Measurements from ENCODE around the gene PTGDR2.

PTGDR2 gene

DNA sequence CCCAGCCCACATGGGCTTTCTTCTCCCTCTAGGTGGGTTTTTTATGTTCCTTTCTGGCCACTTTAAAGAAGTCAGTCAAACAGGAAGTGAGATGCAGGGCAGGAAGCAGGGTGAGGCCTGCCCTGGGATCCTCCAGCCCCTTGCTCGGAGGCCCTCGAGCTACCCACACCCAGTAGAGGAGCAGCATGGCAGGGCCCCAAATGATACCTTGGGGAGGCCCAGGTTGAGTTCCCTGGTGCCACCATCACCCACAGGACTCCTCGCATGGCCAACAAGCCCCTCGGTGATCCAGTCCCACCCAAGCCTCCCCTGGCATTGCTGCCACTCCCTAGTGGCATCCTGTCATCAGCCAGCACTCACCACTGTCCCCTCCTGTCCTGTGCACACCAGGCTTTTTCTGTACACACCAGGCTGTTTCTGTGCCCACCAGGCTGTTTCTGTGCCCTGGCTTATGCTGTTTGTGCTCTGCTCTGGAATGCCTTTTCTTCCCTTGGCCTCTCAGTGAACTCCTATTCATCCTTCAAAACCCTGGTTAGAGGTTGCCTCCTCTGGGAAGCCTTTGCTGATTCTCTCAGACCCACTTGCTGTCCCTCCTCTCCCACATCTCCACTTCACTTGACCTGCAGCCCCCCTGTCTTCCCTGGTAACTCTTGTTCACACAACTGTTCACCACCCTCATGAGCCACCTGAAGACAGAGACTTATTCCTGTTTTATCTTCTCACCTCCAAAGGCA, 3.1 kb upstream of the PTGDR2 start:
- DNase-seq = no peak

GRCh38 chr11:60858236-60858635, 2.5 kb upstream of the PTGDR2 start:
- no peak for DNase-seq

DNA sequence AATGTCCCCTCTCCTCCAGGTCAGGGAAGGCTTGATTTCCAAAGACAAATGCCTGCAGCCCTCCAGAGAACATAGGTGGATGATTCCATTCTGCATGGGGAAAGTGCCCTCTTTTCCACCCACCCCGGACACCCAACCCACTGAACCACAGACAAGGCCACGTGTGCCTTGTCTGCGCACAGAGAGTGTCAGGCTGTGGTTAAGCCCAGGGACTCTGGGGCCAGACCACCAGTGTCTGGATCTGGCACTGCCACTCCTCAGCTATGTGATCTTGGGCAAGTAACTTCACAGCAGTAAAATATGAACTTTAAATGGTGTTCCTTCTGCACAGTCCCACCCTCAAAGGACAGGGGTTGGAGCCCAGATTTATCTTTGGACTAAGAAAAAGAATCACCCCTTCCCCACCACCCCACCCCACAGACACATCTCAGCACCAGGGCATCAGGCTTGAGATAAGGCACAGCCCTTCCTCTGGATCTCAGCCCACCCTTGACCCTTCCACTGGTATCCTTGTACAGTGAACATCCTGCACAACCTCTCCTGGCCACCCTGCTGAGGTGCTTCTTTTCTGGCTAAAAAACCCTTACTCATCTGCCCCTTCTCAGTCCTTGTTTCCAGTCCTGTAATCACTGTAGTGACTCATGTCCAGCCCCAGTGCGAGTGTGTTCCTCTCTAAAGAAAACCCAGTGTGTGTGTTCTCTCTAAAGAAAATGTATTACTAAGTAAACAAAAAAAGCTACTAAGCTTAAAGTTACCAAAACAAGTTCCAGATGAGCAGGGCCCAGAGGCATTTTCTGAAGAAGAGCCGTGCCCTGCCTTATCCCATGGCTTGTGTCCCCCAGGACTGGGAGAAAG, 1.9 kb upstream of the PTGDR2 start:
- DNase-seq = no peak

- DNase-seq = no peak
Measured at GRCh38 chr11:60854847-60855725, 664 bp downstream of the PTGDR2 start.

DNA sequence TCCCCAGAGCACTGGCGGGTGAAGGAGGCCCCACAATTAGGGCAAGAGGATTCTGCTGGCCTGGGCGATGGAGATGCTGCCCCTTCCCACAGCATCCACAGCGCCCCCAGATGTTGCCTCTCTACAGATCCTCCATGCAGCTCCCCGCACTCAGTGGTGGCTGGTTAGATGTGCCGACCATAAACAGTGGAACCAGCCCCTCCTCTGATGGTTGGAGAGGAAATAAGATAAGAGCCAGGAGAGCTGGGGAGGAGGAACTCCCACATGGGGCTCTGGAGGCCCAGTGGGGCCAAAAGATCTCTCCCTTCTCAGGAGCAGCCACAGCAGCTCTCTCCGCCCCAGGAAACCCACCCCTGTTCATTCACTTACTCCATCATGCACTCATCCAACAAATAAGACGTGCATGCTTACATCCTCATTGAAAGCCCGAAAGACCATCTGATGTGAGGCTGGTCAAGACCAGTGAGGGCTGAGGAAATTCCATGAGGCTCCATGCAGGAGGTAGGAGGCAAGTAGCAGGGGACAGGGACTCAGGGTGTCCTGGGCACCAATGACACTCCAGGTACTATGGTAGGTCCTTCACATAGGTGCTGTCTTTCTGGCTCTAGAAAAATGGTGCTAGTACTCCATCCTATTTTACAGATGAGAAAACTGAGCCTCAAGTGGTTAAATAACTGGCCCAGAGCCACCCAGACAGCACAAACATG, 1.5 kb downstream of the PTGDR2 start:
- no peak for DNase-seq

GRCh38 chr11:60852982-60853950, 2.5 kb downstream of the PTGDR2 start:
- no peak for DNase-seq

DNA sequence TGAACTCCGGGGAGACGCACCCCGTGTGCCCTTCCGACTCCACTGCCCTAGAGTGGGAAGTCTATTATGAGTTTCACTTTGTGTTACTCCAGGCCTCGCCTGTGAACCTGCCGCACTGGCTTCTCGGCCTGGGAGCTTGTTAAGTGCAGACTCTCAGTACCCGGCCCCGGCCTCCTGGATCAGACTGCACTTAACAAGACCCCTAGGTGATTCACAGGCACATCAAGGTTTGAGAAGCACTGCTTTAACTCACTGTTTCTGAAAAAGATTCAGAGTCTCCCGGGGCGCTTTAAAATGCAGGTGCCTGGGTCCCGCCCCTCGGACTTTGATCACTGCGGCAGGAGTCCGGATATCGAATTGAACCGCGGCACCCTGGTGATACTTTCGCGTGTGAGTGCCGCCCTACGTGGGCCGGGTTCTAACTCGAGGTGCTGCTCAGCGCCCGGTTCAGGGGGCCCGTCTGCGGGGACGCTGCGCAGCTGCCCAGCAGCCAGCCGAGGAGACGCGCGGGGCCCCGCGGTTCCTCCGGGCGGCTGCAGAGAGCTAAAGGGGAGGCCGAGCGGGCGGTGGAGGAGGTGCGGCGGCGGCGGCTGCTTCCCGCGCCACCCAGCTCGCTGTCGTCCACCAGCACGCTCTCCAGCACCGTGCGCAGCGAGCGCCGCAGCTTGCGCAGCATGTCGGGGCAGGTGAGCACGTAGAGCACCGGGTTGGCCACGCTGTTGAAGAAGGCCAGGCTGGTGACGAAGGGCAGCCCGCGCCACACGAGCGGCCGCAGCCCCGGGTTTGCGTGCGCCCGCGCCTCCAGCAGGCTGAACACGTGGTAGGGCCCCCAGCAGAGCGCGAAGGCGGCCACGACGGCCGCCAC, 3.4 kb downstream of the PTGDR2 start:
- no peak for DNase-seq

GRCh38 chr11:60851327-60852104, 4.2 kb downstream of the PTGDR2 start:
- no peak for DNase-seq

- no peak for DNase-seq
Measured at GRCh38 chr11:60849641-60850520, 5.9 kb downstream of the PTGDR2 start.

GRCh38 chr11:60848714-60849151, 7.0 kb downstream of the PTGDR2 start:
- no peak for DNase-seq

GRCh38 chr11:60847896-60848295, 7.9 kb downstream of the PTGDR2 start:
- DNase-seq = no peak

DNA sequence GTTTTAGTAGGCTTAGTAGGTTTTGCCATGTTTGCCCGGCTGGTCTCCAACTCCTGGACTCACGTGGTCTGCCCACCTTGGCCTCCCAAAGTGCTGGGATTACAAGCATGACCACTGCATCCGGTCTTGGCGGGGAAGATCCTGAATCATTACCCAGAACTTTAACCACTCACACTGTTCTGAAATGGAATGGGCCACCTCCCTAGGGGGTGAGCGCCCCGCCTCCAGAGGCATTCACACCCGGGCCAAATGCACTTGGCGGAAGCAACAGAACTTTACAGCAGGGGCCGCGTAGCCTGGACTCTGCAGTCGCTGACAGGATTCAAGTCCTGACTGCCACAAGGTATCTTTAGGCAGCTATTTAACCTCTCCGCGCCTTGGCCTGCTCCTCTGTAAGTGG, 8.5 kb downstream of the PTGDR2 start:
- DNase-seq = no peak

GRCh38 chr11:60845338-60845737, 10.4 kb downstream of the PTGDR2 start:
- DNase-seq = no peak

DNA sequence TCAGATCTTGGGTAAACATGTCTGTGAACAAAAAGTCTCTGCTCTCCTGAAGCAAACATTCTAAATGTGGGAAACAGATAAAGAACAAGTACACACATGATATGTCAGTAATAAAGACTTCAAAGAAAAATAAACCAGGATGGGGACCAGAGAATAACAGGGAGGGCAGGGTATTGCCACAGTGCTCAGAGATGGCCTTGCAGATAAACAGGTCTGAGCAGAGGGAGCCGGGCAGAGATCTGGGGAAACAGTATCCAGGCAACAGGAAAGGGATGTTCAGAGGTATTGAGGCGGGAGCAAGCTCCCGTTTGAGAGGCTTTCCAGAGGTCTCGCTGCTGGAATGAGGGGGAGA, 10.9 kb downstream of the PTGDR2 start:
- DNase-seq = no peak

- no peak for DNase-seq
Measured at GRCh38 chr11:60844045-60844869, 11.5 kb downstream of the PTGDR2 start.

DNA sequence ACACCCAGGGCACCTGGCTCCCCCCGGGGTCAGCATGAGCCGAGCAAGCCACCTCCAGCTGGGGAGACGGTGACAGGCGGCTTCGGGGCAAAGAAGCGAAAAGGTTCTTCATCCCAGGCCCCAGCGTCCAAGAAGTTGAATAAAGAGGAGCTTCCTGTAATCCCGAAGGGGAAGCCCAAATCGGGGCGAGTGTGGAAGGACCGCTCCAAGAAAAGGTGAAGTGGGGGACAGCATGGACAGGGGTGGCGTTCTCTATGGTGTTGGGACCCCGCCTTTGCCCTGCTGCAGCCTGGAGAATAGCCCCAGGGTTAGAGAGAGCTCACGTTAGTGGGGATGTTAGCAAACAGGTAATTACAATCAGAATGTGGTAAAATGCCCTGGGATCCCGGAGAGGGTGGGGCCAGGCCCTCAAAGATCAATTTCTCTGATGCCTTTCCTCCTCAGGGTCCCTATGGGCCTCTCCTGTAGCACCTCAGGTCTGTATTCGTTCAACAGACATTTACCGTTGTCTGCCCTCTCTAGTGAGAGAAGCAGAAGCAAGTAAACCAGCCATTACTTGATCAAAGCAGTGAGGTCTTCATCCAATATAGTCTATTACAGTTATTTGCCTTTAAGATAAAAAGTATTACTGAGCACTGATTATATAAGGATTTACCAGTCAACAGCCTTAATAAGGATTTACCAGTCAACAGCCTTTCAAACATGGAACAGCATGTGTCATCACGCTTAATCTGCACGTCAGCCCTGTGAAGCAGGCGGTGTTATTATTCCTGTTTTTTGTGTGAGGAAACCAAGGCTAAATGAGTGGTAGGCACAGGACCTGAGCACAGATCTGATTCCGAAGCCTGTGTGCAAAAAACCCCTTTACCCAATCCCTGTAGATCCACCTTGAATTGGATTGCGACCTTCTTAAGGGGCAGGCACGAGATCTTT, 12.8 kb downstream of the PTGDR2 start:
- no peak for DNase-seq
